Measurements from ENCODE around the gene LRRC4C.

- TF ChIP-seq CTCF (IDR thresholded peaks at IDR 0.05) (no peak), POLR2A (IDR thresholded peaks at IDR 0.05) (no peak), EP300 (IDR thresholded peaks at IDR 0.05) (no peak)
These were observed 1034.3 kb downstream of the LRRC4C start for GRCh38 chr11:40425168-40425567.
